Fibroblast of the aortic adventitia (primary cell): ENCODE data around the gene LTBP1. TPM values are rescaled to one million over a fixed set of nuclear protein-coding genes. Genes with fewer than 3 reads are reported as not detected.

ENCODE experiments used
- DNase-seq: peaks from one replicate; pipeline ENCODE4 v3.0.0-alpha.2; 2010; ENCODE audit warnings: low read depth
- H3K4me3 ChIP-seq: 2 replicates; pipeline ENCODE4 v1.5.1; 2011; ENCODE audit warnings: low read depth, mild to moderate bottlenecking, control low read depth, low read length, moderate library complexity
- CTCF ChIP-seq: IDR thresholded peaks from 2 replicates; pipeline ENCODE4 v1.5.1; 2011; ENCODE audit warnings: mild to moderate bottlenecking, low read length, control low read depth, inconsistent platforms; ENCODE audit not compliant: insufficient read depth
- total RNA-seq: library from RNA; depleted of rRNA; stranded (reverse); fragments of >200 nt; gene quantifications from 2 replicates; pipeline ENCODE4 v1.2.3, GENCODE V29; 2012; ENCODE audit warnings: low replicate concordance

Gene LTBP1
- total RNA-seq, 1 donor = 947 TPM

- no peak for TF ChIP-seq CTCF
- no peak for DNase-seq
- H3K4me3 ChIP-seq = no peak overlapping the region
Observed at GRCh38 chr2:33250417-33251029, 303.8 kb downstream of the LTBP1 start.

- no peak overlapping the region for H3K4me3 ChIP-seq
- no peak for DNase-seq
- TF ChIP-seq CTCF = no peak
Observed at GRCh38 chr2:33256162-33256755, 309.5 kb downstream of the LTBP1 start.

GRCh38 chr2:33258387-33258786 is 311.6 kb downstream of the LTBP1 start:
- H3K4me3 ChIP-seq = no peak overlapping the region
- DNase-seq = no peak
- no peak for TF ChIP-seq CTCF

- H3K4me3 ChIP-seq = no peak overlapping the region
- DNase-seq = no peak
- no peak for TF ChIP-seq CTCF
Observed at GRCh38 chr2:33262097-33262496, 315.3 kb downstream of the LTBP1 start.

- no peak overlapping the region for H3K4me3 ChIP-seq
- peak; percentile 61 for DNase-seq
- no peak for TF ChIP-seq CTCF
Observed at GRCh38 chr2:33264766-33265165, 318.0 kb downstream of the LTBP1 start.

- H3K4me3 ChIP-seq = no peak overlapping the region
- no peak for TF ChIP-seq CTCF
- no peak for DNase-seq
Observed at GRCh38 chr2:33265584-33266338, 319.0 kb downstream of the LTBP1 start.
